IMR-90 (cell line): ENCODE data around the gene HSPB1. TPM values are rescaled to one million over a fixed set of nuclear protein-coding genes. Genes with fewer than 3 reads are reported as not detected.

Source experiments
- ATAC-seq: fragments of 200-7000 bp; cut with Tn5 transposase; 2 replicates; pipeline ENCODE4 v1.9.1; 2020; ENCODE audit warnings: low read depth, mild to moderate bottlenecking, moderate library complexity
- BruUV-seq: library from RNA; stranded (reverse); fragments of 400-500 nt; replicated peaks from 2 replicates; lab custom pipeline; 2021; lab: Mats Ljungman, UMichigan
- CTCF ChIA-PET: fragments of 300-600 bp; formaldehyde crosslinking; extraction: SDS; loops from one replicate; lab custom pipeline; 2021; ENCODE audit warnings: antibody characterized with exemption; lab: Yijun Ruan, JAX
- POLR2A ChIA-PET: fragments of 300-600 bp; sonication (Branson Sonifier 250); formaldehyde crosslinking; loops from one replicate; lab custom pipeline; 2022; ENCODE audit warnings: antibody characterized with exemption; ENCODE audit not compliant: unreplicated experiment; lab: Charles Lee
- DNase-seq: peaks from one replicate; pipeline ENCODE4 v3.0.0; 2013
- H2AFZ ChIP-seq: replicated peaks from 2 replicates; pipeline ENCODE3; 2013; ENCODE audit warnings: low read length, mild to moderate bottlenecking; ENCODE audit not compliant: poor library complexity
- H2AK5ac ChIP-seq: 2 replicates; pipeline ENCODE4 v1.6.1; 2013; ENCODE audit warnings: low read depth, low read length, inconsistent platforms
- H2AK9ac ChIP-seq: replicated peaks from 2 replicates; pipeline ENCODE3; 2013; ENCODE audit warnings: mild to moderate bottlenecking, low read depth, low read length, moderate library complexity; ENCODE audit not compliant: poor library complexity
- H2BK120ac ChIP-seq: 2 replicates; pipeline ENCODE4 v1.6.1; 2013; ENCODE audit warnings: low read depth, low read length, inconsistent platforms
- H2BK15ac ChIP-seq: 3 replicates; pipeline ENCODE4 v1.6.1; 2013; ENCODE audit warnings: low read depth, low read length, inconsistent platforms
- H2BK20ac ChIP-seq: 2 replicates; pipeline ENCODE4 v1.6.1; 2013; ENCODE audit warnings: low read depth, mild to moderate bottlenecking, inconsistent platforms, low read length, moderate library complexity
- H2BK5ac ChIP-seq: 2 replicates; pipeline ENCODE4 v1.6.1; 2013; ENCODE audit warnings: mild to moderate bottlenecking, low read depth, low read length, inconsistent platforms; ENCODE audit not compliant: poor library complexity, severe bottlenecking
- H3K14ac ChIP-seq: replicated peaks from 2 replicates; pipeline ENCODE4 v1.6.1; 2013; ENCODE audit warnings: low read depth, low read length, inconsistent platforms
- H3K18ac ChIP-seq: 2 replicates; pipeline ENCODE4 v1.6.1; 2013; ENCODE audit warnings: low read depth, low read length, control low read depth
- H3K23ac ChIP-seq: 2 replicates; pipeline ENCODE4 v1.6.1; 2013; ENCODE audit warnings: low read depth, low read length, inconsistent platforms
- H3K27ac ChIP-seq: 2 replicates; pipeline ENCODE4 v1.5.1; 2013; ENCODE audit warnings: mild to moderate bottlenecking, control low read depth, low read length; ENCODE audit not compliant: insufficient read depth
- H3K27me3 ChIP-seq: 2 replicates; pipeline ENCODE4 v1.6.1; 2013; ENCODE audit warnings: low read length; ENCODE audit not compliant: control insufficient read depth, insufficient read depth
- H3K36me3 ChIP-seq: 2 replicates; pipeline ENCODE4 v1.6.1; 2013; ENCODE audit warnings: low read length, mixed read lengths; ENCODE audit not compliant: control insufficient read depth, insufficient read depth
- H3K4ac ChIP-seq: 2 replicates; pipeline ENCODE4 v1.6.1; 2013; ENCODE audit warnings: low read depth, low read length, inconsistent platforms
- H3K4me1 ChIP-seq: 2 replicates; pipeline ENCODE4 v1.6.1; 2013; ENCODE audit warnings: low read length, mixed read lengths; ENCODE audit not compliant: control insufficient read depth, insufficient read depth
- H3K4me2 ChIP-seq: 2 replicates; pipeline ENCODE4 v1.6.1; 2013; ENCODE audit warnings: low read depth, mild to moderate bottlenecking, control low read depth, low read length, moderate library complexity
- H3K4me3 ChIP-seq: 2 replicates; pipeline ENCODE4 v1.5.1; 2013; ENCODE audit warnings: low read depth, mild to moderate bottlenecking, control low read depth, low read length, moderate library complexity; ENCODE audit not compliant: insufficient read depth
- H3K56ac ChIP-seq: 2 replicates; pipeline ENCODE4 v1.6.1; 2013; ENCODE audit warnings: low read length, inconsistent platforms; ENCODE audit not compliant: insufficient read depth; ENCODE audit errors: extremely low read depth
- H3K79me1 ChIP-seq, 2 experiments: 2 replicates each; pipeline ENCODE4 v1.6.1; 2013; ENCODE audit warnings: low read length in 2 of 2, inconsistent platforms in 1 of 2, low read depth in 1 of 2
- H3K9ac ChIP-seq: 2 replicates; pipeline ENCODE4 v1.6.1; 2013; ENCODE audit warnings: low read depth, low read length, control low read depth
- H3K9me1 ChIP-seq: 2 replicates; pipeline ENCODE4 v1.6.1; 2013; ENCODE audit warnings: low read length, inconsistent platforms; ENCODE audit not compliant: insufficient read depth
- H3K9me3 ChIP-seq: 2 replicates; pipeline ENCODE4 v1.6.1; 2013; ENCODE audit warnings: low read length; ENCODE audit not compliant: control insufficient read depth, insufficient read depth
- H4K20me1 ChIP-seq: 2 replicates; pipeline ENCODE4 v1.6.1; 2013; ENCODE audit warnings: low read length, inconsistent platforms; ENCODE audit not compliant: insufficient read depth
- H4K5ac ChIP-seq: 2 replicates; pipeline ENCODE4 v1.6.1; 2013; ENCODE audit warnings: mild to moderate bottlenecking, low read depth, low read length, control low read depth
- H4K8ac ChIP-seq, 2 experiments: 2 replicates each; pipeline ENCODE4 v1.6.1; 2013; ENCODE audit warnings: low read depth in 2 of 2, low read length in 2 of 2, control low read depth in 1 of 2, inconsistent platforms in 1 of 2
- H4K91ac ChIP-seq: 2 replicates; pipeline ENCODE4 v1.6.1; 2013; ENCODE audit warnings: low read depth, low read length, inconsistent platforms; ENCODE audit not compliant: insufficient read depth
- CHD1 ChIP-seq: IDR thresholded peaks from 2 replicates; pipeline ENCODE4 v1.6.1; 2012; ENCODE audit warnings: low read depth, low read length, improper control_type of control experiment
- CTCF ChIP-seq: conservative IDR thresholded peaks from 2 replicates; pipeline ENCODE4 v1.5.1; 2012; ENCODE audit warnings: mild to moderate bottlenecking, low read depth, low read length, improper control_type of control experiment
- NFE2L2 ChIP-seq: fragments of 150-350 bp; IDR thresholded peaks from 2 replicates; pipeline ENCODE4 v1.6.1; 2016; ENCODE audit warnings: low read depth, mild to moderate bottlenecking, low read length
- RAD21 ChIP-seq: IDR thresholded peaks from 2 replicates; pipeline ENCODE4 v1.6.1; 2012; ENCODE audit warnings: low read length, improper control_type of control experiment
- RFX5 ChIP-seq: IDR thresholded peaks from 2 replicates; pipeline ENCODE4 v1.8.0; 2012; ENCODE audit warnings: low read depth, mild to moderate bottlenecking, low read length, moderate library complexity
- WGBS, 2 experiments: methylation state at CpG; one replicate each; pipeline versions ENCODE4 v1.1.5 to v1.1.7; 2013; ENCODE audit warnings: missing lambda C conversion rate in 2 of 2; ENCODE audit not compliant: insufficient read length in 1 of 2; ENCODE audit errors: extremely low coverage in 2 of 2; 5-methylcytosine and 5-hydroxymethylcytosine counted together
- dilution Hi-C: fragments of 300-500 bp; cut with HindIII; formaldehyde crosslinking; loops from one replicate; pipeline ENCODE4 v1.14.3; 2018; ENCODE audit warnings: low sequenced_read_pairs; ENCODE audit not compliant: unreplicated experiment
- in situ Hi-C: fragments of 300-500 bp; cut with MboI; formaldehyde crosslinking; loops from 3 replicates; pipeline ENCODE4 v1.14.3; 2019; ENCODE audit warnings: low sequenced_read_pairs, inconsistent platforms, mixed read lengths
- intact Hi-C: fragments of 100-400 bp; cut with micrococcal nuclease; formaldehyde crosslinking; loops from 2 replicates; pipeline ENCODE4 v1.10.0; 2022
- polyA plus RNA-seq, 3 experiments: library from polyadenylated mRNA; depleted of rRNA; stranded (reverse); fragments of >200 nt; gene quantifications; 2 replicates each; pipeline ENCODE4 v1.2.3, GENCODE V29; 2012; ENCODE audit warnings: low replicate concordance in 1 of 3
- total RNA-seq: library from RNA; depleted of rRNA; stranded (reverse); fragments of >200 nt; gene quantifications from 2 replicates; pipeline ENCODE4 v1.2.3, GENCODE V29; 2012

Gene HSPB1
- total and polyA plus RNA-seq, 2 of the 4 experiments (the other 2 are of a cell fraction), result 33.2 to 1,363 TPM

GRCh38 chr7:76352193-76352592 is 49.7 kb downstream of the HSPB1 start:
- CTCF ChIA-PET, result interaction anchor here (0.6 kb wide), 1 partner anchor 97 kb away, joined by 5 read pairs; no protein-coding TSS in a partner anchor
- H2AK9ac ChIP-seq, result peak overlapping the region; percentile 5
- dilution Hi-C loops, result no loop called here
- POLR2A ChIA-PET, result interaction anchor here (0.5 kb wide), 1 partner anchor 15 kb away, joined by 3 read pairs; no protein-coding TSS in a partner anchor
- no peak overlapping the region for H4K5ac ChIP-seq
- H2AK5ac ChIP-seq, result no peak overlapping the region
- H3K79me1 ChIP-seq, result peaks cover 4 to 33% of the 10 kb centered on the region in 2 experiments; a peak in 3 of 4 replicates
- H3K27me3 ChIP-seq, result no peaks in the 10 kb centered on the region
- BruUV-seq, result no TSS peak
- DNase-seq (peak; percentile 56), ATAC-seq (peak; percentile 57)
- no peak overlapping the region for H3K4ac ChIP-seq
- no peak overlapping the region for H2BK5ac ChIP-seq
- no CpG with 5 or more reads among the region's 6 CpGs for WGBS, 2 experiments
- intact Hi-C loops, result no loop called here
- no peak for TF ChIP-seq CHD1
- TF ChIP-seq CTCF, result no peak
- TF ChIP-seq NFE2L2, result no peak
- no peak for TF ChIP-seq RFX5
- no peak for TF ChIP-seq RAD21
- H2BK20ac ChIP-seq, result no peak overlapping the region
- peak overlapping the region; percentile 64 for H3K14ac ChIP-seq
- no peak overlapping the region for H3K27ac ChIP-seq
- no peak overlapping the region for H3K4me3 ChIP-seq
- no peak overlapping the region for H2AFZ ChIP-seq
- no peak overlapping the region for H4K8ac ChIP-seq
- H3K4me2 ChIP-seq, result peak overlapping the region; percentile 9; the same call in 1 of the 2 replicates
- 0 out of 2 replicates have a peak overlapping the region, but pooled peaks have one; percentile 8 for H3K23ac ChIP-seq
- H2BK15ac ChIP-seq, result no peak overlapping the region
- no peak overlapping the region for H3K18ac ChIP-seq
- H3K9ac ChIP-seq, result no peak overlapping the region
- no peak overlapping the region for H2BK120ac ChIP-seq
- in situ Hi-C loops, result no loop called here
- peaks cover 38% of the 10 kb centered on the region for H3K36me3 ChIP-seq
- H4K20me1 ChIP-seq, result peaks cover 100% of the 10 kb centered on the region
- H3K4me1 ChIP-seq, result peaks cover 12% of the 10 kb centered on the region
- H4K91ac ChIP-seq, result no peak overlapping the region
- H3K56ac ChIP-seq, result no peak overlapping the region
- H3K9me1 ChIP-seq, result peaks cover 5% of the 10 kb centered on the region; the same call in 1 of the 2 replicates
- H3K9me3 ChIP-seq, result no peaks in the 10 kb centered on the region
